Activated T-cell treated with anti-CD3 and anti-CD28 coated beads for 24 hours (primary cell): ENCODE results near the gene RNASET2.
"Not testable (repeated sequence)": the region's sequence is repeated elsewhere in the genome, so short reads cannot be mapped to it uniquely, and the experiment has no call there.

Experiments
- DNase-seq: peaks from one replicate; pipeline ENCODE4 v3.0.0-alpha.2; 2020; ENCODE audit warnings: low read depth

RNASET2 gene

DNA sequence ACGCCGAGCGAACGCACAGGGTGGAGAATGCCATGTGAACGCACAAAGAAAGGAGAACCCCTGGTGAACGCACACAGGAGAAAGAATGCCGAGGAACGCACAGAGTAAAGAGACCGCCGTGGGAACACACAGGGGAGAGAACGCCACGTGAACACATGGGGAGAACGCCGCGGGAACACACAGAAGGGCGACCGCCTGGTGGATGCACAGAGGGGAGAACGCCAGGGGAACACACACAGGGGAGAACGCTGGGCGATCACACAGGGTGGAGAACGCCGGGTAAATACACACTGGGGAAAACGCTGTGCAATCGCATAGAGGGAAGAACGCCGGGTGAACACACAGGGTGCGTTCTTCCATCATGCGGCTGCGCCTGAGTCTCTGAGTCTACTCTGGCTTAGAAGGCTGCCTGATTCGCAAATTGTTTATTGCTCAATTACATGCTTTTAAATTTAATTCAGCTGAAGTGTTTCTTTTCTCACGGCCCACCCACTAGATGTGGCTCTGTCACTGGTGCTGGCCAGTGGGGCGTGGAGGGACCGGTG, 54.1 kb downstream of the RNASET2 start:
- DNase-seq: no peak

DNA sequence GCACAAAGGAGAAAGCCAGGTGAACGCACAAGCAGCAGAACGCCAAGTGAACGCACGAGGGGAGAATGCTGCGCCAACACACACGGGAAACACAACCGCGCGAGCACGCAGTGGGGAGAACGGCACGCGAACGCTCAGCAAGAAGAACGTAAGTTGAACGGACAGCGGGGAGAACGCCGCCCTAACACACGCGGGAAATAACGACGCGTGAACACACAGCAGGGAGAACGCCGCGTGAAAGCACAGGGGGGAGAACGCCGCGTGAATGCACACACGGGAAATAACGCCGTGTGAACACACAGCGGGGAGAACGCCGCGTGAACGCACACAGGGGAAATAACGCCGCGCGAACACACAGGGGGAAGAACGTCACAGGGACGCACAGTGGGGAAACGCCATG, 54.7 kb downstream of the RNASET2 start:
- no peak for DNase-seq

GRCh38 chr6:166900956-166901607, 55.3 kb downstream of the RNASET2 start:
- DNase-seq: no peak

- DNase-seq: no peak
These were observed 56.1 kb downstream of the RNASET2 start for GRCh38 chr6:166900130-166900708.

GRCh38 chr6:166898910-166899309, 57.4 kb downstream of the RNASET2 start:
- DNase-seq: no peak

GRCh38 chr6:166894614-166895013, 61.7 kb downstream of the RNASET2 start:
- DNase-seq: not testable (repeated sequence)

- not testable (repeated sequence) for DNase-seq
These were observed 63.9 kb downstream of the RNASET2 start for GRCh38 chr6:166892472-166892871.

DNA sequence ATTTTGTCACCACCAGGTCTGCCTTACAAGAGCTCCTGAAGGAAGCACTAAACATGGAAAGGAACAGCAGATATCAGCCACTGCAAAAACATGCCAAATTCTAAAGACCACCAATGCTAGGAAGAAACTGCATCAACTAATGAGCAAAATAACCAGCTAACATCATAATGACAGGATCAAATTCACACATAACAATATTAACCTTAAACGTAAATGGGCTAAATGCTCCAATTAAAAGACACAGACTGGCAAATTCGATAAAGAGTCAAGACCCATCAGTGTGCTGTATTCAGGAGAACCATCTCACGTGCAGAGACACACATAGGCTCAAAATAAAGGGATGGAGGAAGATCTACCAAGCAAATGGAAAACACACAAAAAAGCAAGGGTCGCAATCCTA, 69.6 kb downstream of the RNASET2 start:
- not testable (repeated sequence) for DNase-seq

GRCh38 chr6:166884958-166885357, 71.4 kb downstream of the RNASET2 start:
- DNase-seq: not testable (repeated sequence)

DNA sequence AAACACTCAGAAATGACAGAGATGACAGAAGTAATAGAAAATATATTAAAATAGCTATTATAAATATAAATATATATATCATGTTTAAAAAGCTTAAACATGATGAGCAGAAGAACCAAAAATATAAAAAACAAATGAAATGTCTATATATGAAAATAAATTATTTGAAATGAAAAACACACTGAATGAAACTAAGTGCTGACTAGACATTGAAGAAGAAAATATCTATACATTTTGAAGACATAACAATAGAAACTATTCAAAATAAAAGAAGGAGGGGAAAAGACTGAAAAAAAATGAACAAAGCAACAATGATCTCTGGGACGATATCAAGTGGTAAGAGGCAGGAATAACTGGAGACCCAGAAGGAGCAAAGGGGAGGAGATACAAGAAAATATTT, 76.8 kb downstream of the RNASET2 start:
- no peak for DNase-seq
